Endothelial cell of umbilical vein (primary cell): ENCODE data around the gene ANKRD23. TPM values are rescaled to one million over a fixed set of nuclear protein-coding genes. Genes with fewer than 3 reads are reported as not detected.

Experiments used
- BruUV-seq: library from RNA; stranded (reverse); fragments of 400-500 nt; replicated peaks from 2 replicates; lab custom pipeline; 2021; lab: Mats Ljungman, UMichigan
- CTCF ChIA-PET: fragments of 300-600, 350-600 bp; sonication (Branson Sonifier 250); formaldehyde crosslinking; loops from one replicate; lab custom pipeline; 2021; ENCODE audit warnings: antibody characterized with exemption, inconsistent platforms; lab: Charles Lee
- POLR2A ChIA-PET: fragments of 300-600, 350-600 bp; sonication (Branson Sonifier 250); formaldehyde crosslinking; loops from one replicate; lab custom pipeline; 2021; ENCODE audit warnings: antibody characterized with exemption, inconsistent platforms; lab: Charles Lee
- DNase-seq: peaks from one replicate; pipeline ENCODE4 v3.0.0-alpha.2; 2011; ENCODE audit warnings: low read depth, low spot score
- FAIRE-seq: peaks from 2 replicates; lab custom pipeline; 2011; peaks lifted over from hg19 to GRCh38; lab: Jason Lieb, UNC
- H2AFZ ChIP-seq: 2 replicates; pipeline ENCODE4 v1.6.0; 2012; ENCODE audit warnings: low read depth, low read length, control low read depth, inconsistent platforms
- H3K27ac ChIP-seq: 2 replicates; pipeline ENCODE4 v1.5.1; 2011; ENCODE audit warnings: low read depth, mild to moderate bottlenecking, control low read depth, low read length, moderate library complexity; ENCODE audit not compliant: insufficient read depth
- H3K27me3 ChIP-seq, 2 experiments: 2 replicates each; pipeline versions ENCODE4 v1.6.0 to v1.6.1; 2011; ENCODE audit warnings: low read length in 2 of 2, mixed read lengths in 1 of 2; ENCODE audit not compliant: control insufficient read depth in 2 of 2, insufficient read depth in 2 of 2
- H3K36me3 ChIP-seq, 2 experiments: 2 replicates in 1 of 2; 3 replicates in 1 of 2; pipeline ENCODE4 v1.5.1; 2011; ENCODE audit warnings: low read length in 2 of 2, mild to moderate bottlenecking in 1 of 2, moderate library complexity in 1 of 2; ENCODE audit not compliant: control insufficient read depth in 2 of 2, insufficient read depth in 2 of 2; ENCODE audit errors: extremely low read depth in 1 of 2
- H3K4me1 ChIP-seq: 3 replicates; pipeline ENCODE4 v1.5.1; 2011; ENCODE audit warnings: mild to moderate bottlenecking, low read length; ENCODE audit not compliant: control insufficient read depth, insufficient read depth; ENCODE audit errors: extremely low read depth
- H3K4me2 ChIP-seq: 2 replicates; pipeline ENCODE4 v1.6.1; 2011; ENCODE audit warnings: low read length, control low read depth, mixed read lengths; ENCODE audit not compliant: insufficient read depth
- H3K4me3 ChIP-seq, 3 experiments: fragments of 200-600 bp in 1 of 3; sonication (generic), shearing (Covaris generic) in 1 of 3; replicated peaks in 1 of 3; 2 replicates each; pipeline ENCODE4 v1.5.1; 2011 to 2016; ENCODE audit warnings: control low read depth in 3 of 3, low read length in 3 of 3, mild to moderate bottlenecking in 2 of 3, inconsistent platforms in 1 of 3, low read depth in 1 of 3, moderate library complexity in 1 of 3; ENCODE audit not compliant: insufficient read depth in 1 of 3
- H3K79me2 ChIP-seq: 2 replicates; pipeline ENCODE4 v1.6.0; 2012; ENCODE audit warnings: low read length, inconsistent platforms; ENCODE audit not compliant: control insufficient read depth, insufficient read depth
- H3K9ac ChIP-seq: replicated peaks from 2 replicates; pipeline ENCODE3; 2011; ENCODE audit warnings: low read length, control low read depth; ENCODE audit not compliant: insufficient read depth; ENCODE audit errors: extremely low read depth
- H3K9me1 ChIP-seq: replicated peaks from 3 replicates; pipeline ENCODE4 v1.6.0; 2011; ENCODE audit warnings: mild to moderate bottlenecking, low read length; ENCODE audit not compliant: control insufficient read depth, insufficient read depth; ENCODE audit errors: extremely low read depth
- H3K9me3 ChIP-seq: replicated peaks from 2 replicates; pipeline ENCODE4 v1.5.1; 2012; ENCODE audit warnings: low read length, inconsistent platforms; ENCODE audit not compliant: control insufficient read depth, insufficient read depth
- H4K20me1 ChIP-seq: replicated peaks from 2 replicates; pipeline ENCODE3; 2011; ENCODE audit warnings: mild to moderate bottlenecking, low read length; ENCODE audit not compliant: control insufficient read depth, insufficient read depth; ENCODE audit errors: extremely low read depth
- CTCF ChIP-seq, 2 donors: IDR thresholded peaks; 1 replicate in 1 of 2; 2 replicates in 1 of 2; pipeline ENCODE4 v1.5.1; 2011; ENCODE audit warnings: low read length in 2 of 2, mild to moderate bottlenecking in 2 of 2, moderate library complexity in 2 of 2, control low read depth in 1 of 2, inconsistent platforms in 1 of 2, low read depth in 1 of 2; ENCODE audit not compliant: insufficient read depth in 1 of 2; ENCODE audit errors: extremely low read depth in 1 of 2
- EZH2 ChIP-seq: IDR thresholded peaks from 2 replicates; pipeline ENCODE4 v1.6.1; 2012; ENCODE audit warnings: borderline replicate concordance, low read depth, mild to moderate bottlenecking, moderate library complexity, low read length, inconsistent platforms; ENCODE audit not compliant: severe bottlenecking
- FOS ChIP-seq: IDR thresholded peaks from 2 replicates; pipeline ENCODE4 v1.6.1; 2011; ENCODE audit warnings: mild to moderate bottlenecking, low read length, moderate library complexity, borderline replicate concordance; ENCODE audit not compliant: insufficient read depth
- GATA2 ChIP-seq: IDR thresholded peaks from 2 replicates; pipeline ENCODE4 v1.7.0; 2011; ENCODE audit warnings: low read depth, mild to moderate bottlenecking, moderate library complexity, mixed read lengths, low read length; ENCODE audit not compliant: insufficient read length, insufficient read depth
- JUN ChIP-seq: IDR thresholded peaks from 2 replicates; pipeline ENCODE4 v1.6.1; 2011; ENCODE audit warnings: borderline replicate concordance, low read depth; ENCODE audit not compliant: insufficient read length, insufficient read depth
- MYC ChIP-seq: IDR thresholded peaks from one replicate; pipeline ENCODE4 v1.6.1; 2011; ENCODE audit warnings: mild to moderate bottlenecking, low read depth, low read length
- POLR2A ChIP-seq: IDR thresholded peaks from 2 replicates; pipeline ENCODE4 v1.6.1; 2012; ENCODE audit warnings: low read depth, mild to moderate bottlenecking, control low read depth, low read length
- POLR2AphosphoS5 ChIP-seq: IDR thresholded peaks from 2 replicates; pipeline ENCODE4 v1.6.1; 2012; ENCODE audit warnings: low read depth, mild to moderate bottlenecking, control low read depth, low read length, moderate library complexity; ENCODE audit not compliant: insufficient read depth
- dilution Hi-C: fragments of 300-500 bp; cut with MboI; formaldehyde crosslinking; loops from one replicate; pipeline ENCODE4 v1.15.0; 2019; ENCODE audit warnings: low sequenced_read_pairs; ENCODE audit not compliant: extremely low pct_ligation_motif_present
- intact Hi-C: fragments of 100-400 bp; cut with micrococcal nuclease; formaldehyde crosslinking; loops from one replicate; pipeline ENCODE4 v1.10.0; 2022
- polyA plus RNA-seq, 4 experiments: library from polyadenylated mRNA; depleted of rRNA in 3 of 4; stranded (reverse) in 3 of 4; unstranded in 1 of 4; fragments of >200 nt; gene quantifications; 2 replicates each; pipeline versions ENCODE4 v1.2.1 to v1.2.3, GENCODE V29; 2011 to 2012; ENCODE audit warnings: missing spikeins in 1 of 4
- total RNA-seq: library from RNA; stranded (reverse); gene quantifications from 2 replicates; pipeline ENCODE4 v1.2.3, GENCODE V29; 2021
- TF ChIP-seq, protein P1 (sequence below): IDR thresholded peaks from 2 replicates; pipeline ENCODE4 v1.6.1; 2011; ENCODE audit not compliant: insufficient read depth, insufficient read length

ANKRD23 gene
- total and polyA plus RNA-seq, 2 donors (not counting 3 experiments of a cell fraction or from before 2014, with no cell fraction given): 1.7 to 3.6 TPM

DNA sequence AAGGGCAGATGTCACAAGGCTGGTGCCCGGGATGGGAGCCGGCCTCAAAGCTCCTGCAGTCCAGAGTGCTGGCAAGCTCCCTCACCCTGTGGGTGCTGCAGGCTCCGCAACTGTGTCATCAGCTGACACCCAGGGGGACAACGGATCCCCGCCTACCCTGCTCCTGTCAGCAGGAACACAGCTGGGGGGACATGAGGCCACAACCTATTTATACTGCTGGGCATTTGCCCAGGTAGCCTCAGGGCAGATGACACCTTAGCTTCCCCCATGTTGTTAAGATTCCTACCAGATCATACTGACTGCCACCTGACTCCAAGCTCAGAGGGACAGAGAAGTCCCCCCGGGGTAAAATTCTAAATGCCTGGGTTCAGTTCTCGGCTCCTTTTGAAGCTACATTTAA is 1.2 kb downstream of the ANKRD23 start:
- ChIA-PET POLR2A (interaction anchor here (1.0 kb wide), 1 partner anchor 15 kb away, joined by 3 read pairs; the partner anchor contains the start of gene ANKRD39), CTCF (interaction anchor here (0.8 to 1.2 kb wide), 3 partner anchors 10 to 78 kb away, joined by 3 read pairs; partner anchors contain the start of gene ANKRD39)
- Histone ChIP-seq H3K4me2 (no peak overlapping the region), H3K9ac (no peak overlapping the region), H3K27me3 (no peaks in the 10 kb centered on the region), H3K9me1 (no peaks in the 10 kb centered on the region), H3K9me3 (no peaks in the 10 kb centered on the region), H3K4me3 (no peak overlapping the region), H2AFZ (no peak overlapping the region), H3K4me1 (no peaks in the 10 kb centered on the region), H3K79me2 (no peaks in the 10 kb centered on the region), H3K36me3 (no peaks in the 10 kb centered on the region), H3K27ac (no peak overlapping the region), H4K20me1 (no peaks in the 10 kb centered on the region)
- no peak for DNase-seq
- FAIRE-seq: no peak
- intact Hi-C loops (no loop called here), dilution Hi-C loops (no loop called here)
- TF ChIP-seq POLR2A (no peak), POLR2AphosphoS5 (no peak), GATA2 (no peak), CTCF (IDR thresholded peaks at IDR 0.05; ENCODE audit: extremely low read depth in 1 of 2, insufficient read depth in 1 of 2, low read depth in 1 of 2, low read length in 2 of 2) (no peak), FOS (no peak), MYC (no peak), EZH2 (no peak), JUN (no peak)
- TF ChIP-seq, protein P1, sequence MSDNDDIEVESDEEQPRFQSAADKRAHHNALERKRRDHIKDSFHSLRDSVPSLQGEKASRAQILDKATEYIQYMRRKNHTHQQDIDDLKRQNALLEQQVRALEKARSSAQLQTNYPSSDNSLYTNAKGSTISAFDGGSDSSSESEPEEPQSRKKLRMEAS: no peak
- no TSS peak for BruUV-seq
